Neural progenitor cell (in vitro differentiated cells): ENCODE results near the gene REM2.

Source experiments
- EZH2 ChIP-seq: fragments of 200-600 bp; sonication (generic); IDR thresholded peaks from 2 replicates; pipeline ENCODE4 v1.6.1; 2017; ENCODE audit warnings: antibody characterized with exemption, mild to moderate bottlenecking, moderate library complexity
- EZH2phosphoT487 ChIP-seq: fragments of 200-600 bp; sonication (generic); IDR thresholded peaks from 2 replicates; pipeline ENCODE4 v1.6.1; 2017; ENCODE audit warnings: antibody characterized with exemption
- TF ChIP-seq, protein P1 (sequence below): fragments of 200-600 bp; sonication (generic); IDR thresholded peaks from 2 replicates; pipeline ENCODE4 v1.5.1; 2017; ENCODE audit warnings: antibody characterized with exemption, mild to moderate bottlenecking

DNA sequence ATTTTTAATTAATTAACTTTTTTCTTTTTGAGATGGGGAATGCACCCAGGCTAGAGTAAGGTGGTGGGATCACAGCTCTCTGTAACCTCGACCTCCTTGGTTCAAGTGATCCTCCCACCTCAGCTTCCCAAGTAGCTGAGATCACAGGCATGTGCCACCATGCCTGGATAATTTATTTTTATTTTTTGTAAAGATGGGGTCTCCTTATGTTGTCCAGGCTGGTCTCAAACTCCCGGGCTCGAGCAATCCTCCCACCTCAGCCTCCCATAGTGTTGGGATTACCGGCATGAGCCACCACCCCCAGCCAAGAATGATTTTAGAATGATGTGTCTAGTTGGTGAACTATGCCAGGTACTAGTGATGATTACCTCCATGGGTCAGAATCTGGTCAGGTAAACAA is 18.0 kb upstream of the REM2 start:
- TF ChIP-seq EZH2 (no peak), EZH2phosphoT487 (no peak)
- TF ChIP-seq, protein P1, sequence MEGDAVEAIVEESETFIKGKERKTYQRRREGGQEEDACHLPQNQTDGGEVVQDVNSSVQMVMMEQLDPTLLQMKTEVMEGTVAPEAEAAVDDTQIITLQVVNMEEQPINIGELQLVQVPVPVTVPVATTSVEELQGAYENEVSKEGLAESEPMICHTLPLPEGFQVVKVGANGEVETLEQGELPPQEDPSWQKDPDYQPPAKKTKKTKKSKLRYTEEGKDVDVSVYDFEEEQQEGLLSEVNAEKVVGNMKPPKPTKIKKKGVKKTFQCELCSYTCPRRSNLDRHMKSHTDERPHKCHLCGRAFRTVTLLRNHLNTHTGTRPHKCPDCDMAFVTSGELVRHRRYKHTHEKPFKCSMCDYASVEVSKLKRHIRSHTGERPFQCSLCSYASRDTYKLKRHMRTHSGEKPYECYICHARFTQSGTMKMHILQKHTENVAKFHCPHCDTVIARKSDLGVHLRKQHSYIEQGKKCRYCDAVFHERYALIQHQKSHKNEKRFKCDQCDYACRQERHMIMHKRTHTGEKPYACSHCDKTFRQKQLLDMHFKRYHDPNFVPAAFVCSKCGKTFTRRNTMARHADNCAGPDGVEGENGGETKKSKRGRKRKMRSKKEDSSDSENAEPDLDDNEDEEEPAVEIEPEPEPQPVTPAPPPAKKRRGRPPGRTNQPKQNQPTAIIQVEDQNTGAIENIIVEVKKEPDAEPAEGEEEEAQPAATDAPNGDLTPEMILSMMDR: no peak
